ENCODE measurements around the gene DLG5.
"Not testable (repeated sequence)": the region's sequence is repeated elsewhere in the genome, so short reads cannot be mapped to it uniquely, and the experiment has no call there.

DLG5 gene

GRCh38 chr10:77787440-77787839, 139.1 kb downstream of the DLG5 start:
- no peak for DNase-seq

- DNase-seq = no peak
These were observed 141.7 kb downstream of the DLG5 start for GRCh38 chr10:77784856-77785255.

GRCh38 chr10:77782328-77783061, 144.1 kb downstream of the DLG5 start:
- no peak for DNase-seq

- DNase-seq = no peak
These were observed 144.9 kb downstream of the DLG5 start for GRCh38 chr10:77781451-77782327.

- no peak for DNase-seq
These were observed 146.4 kb downstream of the DLG5 start for GRCh38 chr10:77780180-77780579.

GRCh38 chr10:77776487-77776886, 150.1 kb downstream of the DLG5 start:
- DNase-seq = no peak

- no peak for DNase-seq
These were observed 151.6 kb downstream of the DLG5 start for GRCh38 chr10:77774940-77775391.

- no peak for DNase-seq
These were observed 152.7 kb downstream of the DLG5 start for GRCh38 chr10:77773631-77774426.

GRCh38 chr10:77772852-77773600, 153.5 kb downstream of the DLG5 start:
- DNase-seq = not testable (repeated sequence)

- no peak for DNase-seq
These were observed 154.7 kb downstream of the DLG5 start for GRCh38 chr10:77771851-77772250.

- no peak for DNase-seq
These were observed 155.1 kb downstream of the DLG5 start for GRCh38 chr10:77771450-77771849.

GRCh38 chr10:77770868-77771175, 155.7 kb downstream of the DLG5 start:
- DNase-seq = no peak

- no peak for DNase-seq
These were observed 156.3 kb downstream of the DLG5 start for GRCh38 chr10:77770081-77770867.

GRCh38 chr10:77768039-77768438, 158.5 kb downstream of the DLG5 start:
- no peak for DNase-seq

- DNase-seq = no peak
These were observed 162.8 kb downstream of the DLG5 start for GRCh38 chr10:77763453-77764430.

- DNase-seq = not testable (repeated sequence)
These were observed 168.1 kb downstream of the DLG5 start for GRCh38 chr10:77758406-77758805.

GRCh38 chr10:77756319-77757232, 170.0 kb downstream of the DLG5 start:
- no peak for DNase-seq

- DNase-seq = no peak
These were observed 180.4 kb downstream of the DLG5 start for GRCh38 chr10:77746047-77746707.

- DNase-seq = no peak
These were observed 182.3 kb downstream of the DLG5 start for GRCh38 chr10:77744245-77744644.

All from activated effector memory CD4-positive, alpha-beta T cell treated with Interleukin-2 at 50 U/mL for 16 hours (primary cell).